Measurements from ENCODE around the gene TBX10. TPM values are rescaled to one million over a fixed set of nuclear protein-coding genes. Genes with fewer than 3 reads are reported as not detected.

Gene TBX10
- total and polyA plus RNA-seq, 2 of the 8 experiments (the other 6 are each of a cell fraction or from before 2014, with no cell fraction given), result 0.09 TPM; not detected in 1

DNA sequence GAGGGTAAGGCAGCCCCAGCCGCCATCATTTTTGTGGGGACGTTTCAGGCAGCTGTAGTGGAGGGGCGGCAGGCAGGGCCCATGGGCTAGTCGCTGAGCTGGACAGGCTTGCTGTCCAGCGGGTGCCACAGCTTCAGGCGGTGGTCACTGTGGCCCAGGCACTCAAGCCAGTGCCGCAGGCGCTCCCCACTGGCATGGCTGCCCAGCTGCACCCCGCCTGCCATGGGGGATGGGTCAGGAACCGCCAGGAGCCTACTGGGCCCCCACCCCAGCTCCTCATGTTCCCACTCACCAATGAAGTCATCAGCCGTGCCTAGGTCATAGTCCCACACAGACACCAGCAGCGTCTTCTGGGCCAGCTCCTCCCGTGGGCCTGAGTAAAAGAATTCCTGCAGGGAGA is 26.8 kb downstream of the TBX10 start (continued):
- TF ChIP-seq CHD2 (IDR thresholded peaks at IDR 0.05; ENCODE audit: low read length), result no peak
- TF ChIP-seq, protein P1, sequence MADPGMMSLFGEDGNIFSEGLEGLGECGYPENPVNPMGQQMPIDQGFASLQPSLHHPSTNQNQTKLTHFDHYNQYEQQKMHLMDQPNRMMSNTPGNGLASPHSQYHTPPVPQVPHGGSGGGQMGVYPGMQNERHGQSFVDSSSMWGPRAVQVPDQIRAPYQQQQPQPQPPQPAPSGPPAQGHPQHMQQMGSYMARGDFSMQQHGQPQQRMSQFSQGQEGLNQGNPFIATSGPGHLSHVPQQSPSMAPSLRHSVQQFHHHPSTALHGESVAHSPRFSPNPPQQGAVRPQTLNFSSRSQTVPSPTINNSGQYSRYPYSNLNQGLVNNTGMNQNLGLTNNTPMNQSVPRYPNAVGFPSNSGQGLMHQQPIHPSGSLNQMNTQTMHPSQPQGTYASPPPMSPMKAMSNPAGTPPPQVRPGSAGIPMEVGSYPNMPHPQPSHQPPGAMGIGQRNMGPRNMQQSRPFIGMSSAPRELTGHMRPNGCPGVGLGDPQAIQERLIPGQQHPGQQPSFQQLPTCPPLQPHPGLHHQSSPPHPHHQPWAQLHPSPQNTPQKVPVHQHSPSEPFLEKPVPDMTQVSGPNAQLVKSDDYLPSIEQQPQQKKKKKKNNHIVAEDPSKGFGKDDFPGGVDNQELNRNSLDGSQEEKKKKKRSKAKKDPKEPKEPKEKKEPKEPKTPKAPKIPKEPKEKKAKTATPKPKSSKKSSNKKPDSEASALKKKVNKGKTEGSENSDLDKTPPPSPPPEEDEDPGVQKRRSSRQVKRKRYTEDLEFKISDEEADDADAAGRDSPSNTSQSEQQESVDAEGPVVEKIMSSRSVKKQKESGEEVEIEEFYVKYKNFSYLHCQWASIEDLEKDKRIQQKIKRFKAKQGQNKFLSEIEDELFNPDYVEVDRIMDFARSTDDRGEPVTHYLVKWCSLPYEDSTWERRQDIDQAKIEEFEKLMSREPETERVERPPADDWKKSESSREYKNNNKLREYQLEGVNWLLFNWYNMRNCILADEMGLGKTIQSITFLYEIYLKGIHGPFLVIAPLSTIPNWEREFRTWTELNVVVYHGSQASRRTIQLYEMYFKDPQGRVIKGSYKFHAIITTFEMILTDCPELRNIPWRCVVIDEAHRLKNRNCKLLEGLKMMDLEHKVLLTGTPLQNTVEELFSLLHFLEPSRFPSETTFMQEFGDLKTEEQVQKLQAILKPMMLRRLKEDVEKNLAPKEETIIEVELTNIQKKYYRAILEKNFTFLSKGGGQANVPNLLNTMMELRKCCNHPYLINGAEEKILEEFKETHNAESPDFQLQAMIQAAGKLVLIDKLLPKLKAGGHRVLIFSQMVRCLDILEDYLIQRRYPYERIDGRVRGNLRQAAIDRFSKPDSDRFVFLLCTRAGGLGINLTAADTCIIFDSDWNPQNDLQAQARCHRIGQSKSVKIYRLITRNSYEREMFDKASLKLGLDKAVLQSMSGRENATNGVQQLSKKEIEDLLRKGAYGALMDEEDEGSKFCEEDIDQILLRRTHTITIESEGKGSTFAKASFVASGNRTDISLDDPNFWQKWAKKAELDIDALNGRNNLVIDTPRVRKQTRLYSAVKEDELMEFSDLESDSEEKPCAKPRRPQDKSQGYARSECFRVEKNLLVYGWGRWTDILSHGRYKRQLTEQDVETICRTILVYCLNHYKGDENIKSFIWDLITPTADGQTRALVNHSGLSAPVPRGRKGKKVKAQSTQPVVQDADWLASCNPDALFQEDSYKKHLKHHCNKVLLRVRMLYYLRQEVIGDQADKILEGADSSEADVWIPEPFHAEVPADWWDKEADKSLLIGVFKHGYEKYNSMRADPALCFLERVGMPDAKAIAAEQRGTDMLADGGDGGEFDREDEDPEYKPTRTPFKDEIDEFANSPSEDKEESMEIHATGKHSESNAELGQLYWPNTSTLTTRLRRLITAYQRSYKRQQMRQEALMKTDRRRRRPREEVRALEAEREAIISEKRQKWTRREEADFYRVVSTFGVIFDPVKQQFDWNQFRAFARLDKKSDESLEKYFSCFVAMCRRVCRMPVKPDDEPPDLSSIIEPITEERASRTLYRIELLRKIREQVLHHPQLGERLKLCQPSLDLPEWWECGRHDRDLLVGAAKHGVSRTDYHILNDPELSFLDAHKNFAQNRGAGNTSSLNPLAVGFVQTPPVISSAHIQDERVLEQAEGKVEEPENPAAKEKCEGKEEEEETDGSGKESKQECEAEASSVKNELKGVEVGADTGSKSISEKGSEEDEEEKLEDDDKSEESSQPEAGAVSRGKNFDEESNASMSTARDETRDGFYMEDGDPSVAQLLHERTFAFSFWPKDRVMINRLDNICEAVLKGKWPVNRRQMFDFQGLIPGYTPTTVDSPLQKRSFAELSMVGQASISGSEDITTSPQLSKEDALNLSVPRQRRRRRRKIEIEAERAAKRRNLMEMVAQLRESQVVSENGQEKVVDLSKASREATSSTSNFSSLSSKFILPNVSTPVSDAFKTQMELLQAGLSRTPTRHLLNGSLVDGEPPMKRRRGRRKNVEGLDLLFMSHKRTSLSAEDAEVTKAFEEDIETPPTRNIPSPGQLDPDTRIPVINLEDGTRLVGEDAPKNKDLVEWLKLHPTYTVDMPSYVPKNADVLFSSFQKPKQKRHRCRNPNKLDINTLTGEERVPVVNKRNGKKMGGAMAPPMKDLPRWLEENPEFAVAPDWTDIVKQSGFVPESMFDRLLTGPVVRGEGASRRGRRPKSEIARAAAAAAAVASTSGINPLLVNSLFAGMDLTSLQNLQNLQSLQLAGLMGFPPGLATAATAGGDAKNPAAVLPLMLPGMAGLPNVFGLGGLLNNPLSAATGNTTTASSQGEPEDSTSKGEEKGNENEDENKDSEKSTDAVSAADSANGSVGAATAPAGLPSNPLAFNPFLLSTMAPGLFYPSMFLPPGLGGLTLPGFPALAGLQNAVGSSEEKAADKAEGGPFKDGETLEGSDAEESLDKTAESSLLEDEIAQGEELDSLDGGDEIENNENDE (IDR thresholded peaks at IDR 0.05; ENCODE audit: insufficient replicate concordance, low read length), result no peak
- no peak for TF ChIP-seq ZNF274 (IDR thresholded peaks at IDR 0.05; ENCODE audit: borderline replicate concordance, extremely low read depth, low read length)
- TF ChIP-seq EZH2 (IDR thresholded peaks at IDR 0.05; ENCODE audit: low read depth, low read length, severe bottlenecking), result no peak
- TF ChIP-seq RNF2 (IDR thresholded peaks at IDR 0.05; ENCODE audit: borderline replicate concordance, low read depth, low read length, missing control alignments, poor library complexity, severe bottlenecking), result no peak
- no peak for TF ChIP-seq EGR1 (IDR thresholded peaks at IDR 0.05; ENCODE audit: borderline replicate concordance, low read depth, low read length)
- TF ChIP-seq GABPA (IDR thresholded peaks at IDR 0.05; ENCODE audit: borderline replicate concordance, insufficient read depth, low read length), result no peak
